ENCODE measurements around the gene EVX1. TPM values are rescaled to one million over a fixed set of nuclear protein-coding genes. Genes with fewer than 3 reads are reported as not detected.

EVX1 gene
- total RNA-seq, 1 donor from 2014 or later: not detected

- no peak for DNase-seq (ENCODE audit: low read depth in 2 of 2)
These were observed 7.3 kb downstream of the EVX1 start for GRCh38 chr7:27249724-27250556.

- no peak for DNase-seq (ENCODE audit: low read depth in 2 of 2)
These were observed 8.0 kb downstream of the EVX1 start for GRCh38 chr7:27250557-27251070.

- no peak for DNase-seq (ENCODE audit: low read depth in 2 of 2)
These were observed 8.6 kb downstream of the EVX1 start for GRCh38 chr7:27251136-27251651.

GRCh38 chr7:27251652-27252590, 9.3 kb downstream of the EVX1 start:
- DNase-seq (ENCODE audit: low read depth in 2 of 2): no peak

GRCh38 chr7:27254625-27255024, 12.0 kb downstream of the EVX1 start:
- no peak for DNase-seq (ENCODE audit: low read depth in 2 of 2)

- DNase-seq (ENCODE audit: low read depth in 2 of 2): no peak
These were observed 17.6 kb downstream of the EVX1 start for GRCh38 chr7:27260211-27260610.

GRCh38 chr7:27262121-27262520, 19.5 kb downstream of the EVX1 start:
- DNase-seq (ENCODE audit: low read depth in 2 of 2): no peak

GRCh38 chr7:27263781-27264180, 21.2 kb downstream of the EVX1 start:
- no peak for DNase-seq (ENCODE audit: low read depth in 2 of 2)

- no peak for DNase-seq (ENCODE audit: low read depth in 2 of 2)
These were observed 26.9 kb downstream of the EVX1 start for GRCh38 chr7:27269455-27269854.

GRCh38 chr7:27271384-27271783, 28.8 kb downstream of the EVX1 start:
- no peak for DNase-seq (ENCODE audit: low read depth in 2 of 2)

- DNase-seq (ENCODE audit: low read depth in 2 of 2): peak in 1 of 2 donors; percentile 11
These were observed 35.0 kb downstream of the EVX1 start for GRCh38 chr7:27277628-27278027.

GRCh38 chr7:27283558-27283957, 41.0 kb downstream of the EVX1 start:
- DNase-seq (ENCODE audit: low read depth in 2 of 2): no peak

GRCh38 chr7:27295236-27295635, 52.6 kb downstream of the EVX1 start:
- DNase-seq (ENCODE audit: low read depth in 2 of 2): no peak

GRCh38 chr7:27297356-27297755, 54.8 kb downstream of the EVX1 start:
- no peak for DNase-seq (ENCODE audit: low read depth in 2 of 2)

Other genes starting within 250 kb of the EVX1 start
- gene HOXA1, start 146.8 kb upstream of the EVX1 start, total RNA-seq: 0.40 and 0.44 TPM in 2 replicates
- 0.20 and 0.22 TPM in 2 replicates for gene HOXA2, start 140.1 kb upstream of the EVX1 start, total RNA-seq
- gene HOXA4, start 112.0 kb upstream of the EVX1 start, total RNA-seq: 0.22 and 0.79 TPM in 2 replicates
- 5.8 and 7.0 TPM in 2 replicates for gene HOXA5, start 99.1 kb upstream of the EVX1 start, total RNA-seq
- 2.0 and 2.4 TPM in 2 replicates for gene HOXA6, start 95.0 kb upstream of the EVX1 start, total RNA-seq
- 2.4 and 5.0 TPM in 2 replicates for gene HOXA3, start 90.2 kb upstream of the EVX1 start, total RNA-seq
- 1.5 and 1.8 TPM in 2 replicates for gene HOXA7, start 86.1 kb upstream of the EVX1 start, total RNA-seq
- gene HOXA9, start 77.3 kb upstream of the EVX1 start, total RNA-seq: 2.0 and 3.9 TPM in 2 replicates
- under 0.01 and 2.0 TPM in 2 replicates for gene HOXA10, start 68.5 kb upstream of the EVX1 start, total RNA-seq
- 0.22 TPM in 1 of 2 replicates, not detected in the other for gene HOXA11, start 57.6 kb upstream of the EVX1 start, total RNA-seq
- gene HOXA13, start 42.7 kb upstream of the EVX1 start, total RNA-seq: not detected in 2 replicates